Measurements from ENCODE around the gene KLHL6.

The KLHL6 gene

GRCh38 chr3:183490653-183491052 is 64.9 kb downstream of the KLHL6 start:
- H3K36me3 ChIP-seq (ENCODE audit: low read length): peaks cover 38% of the 10 kb centered on the region; the same call in 1 of the 2 replicates
- no peak overlapping the region for H3K9ac ChIP-seq (ENCODE audit: low read length)
- no peaks in the 10 kb centered on the region for H4K20me1 ChIP-seq (ENCODE audit: low read depth, low read length)
- H3F3A ChIP-seq (ENCODE audit: insufficient read depth): peaks cover 28% of the 10 kb centered on the region
- no peak overlapping the region for H3K27ac ChIP-seq (ENCODE audit: low read depth, low read length)
- TF ChIP-seq EZH2phosphoT487 (conservative IDR thresholded peaks at IDR 0.05; ENCODE audit: low read length): no peak
- no peak for TF ChIP-seq CTCF (IDR thresholded peaks at IDR 0.05; ENCODE audit: insufficient read depth, low read length, poor library complexity, severe bottlenecking)
- no peaks in the 10 kb centered on the region for H3K9me2 ChIP-seq (replicated peaks; ENCODE audit: insufficient read depth, low read length)
- H3K4me2 ChIP-seq (ENCODE audit: low read depth, low read length, poor library complexity, severe bottlenecking): no peak overlapping the region
- H3K79me2 ChIP-seq (ENCODE audit: insufficient read depth, low read length): no peaks in the 10 kb centered on the region
- no peaks in the 10 kb centered on the region for H3K27me3 ChIP-seq (ENCODE audit: low read length)
- H2AFZ ChIP-seq (ENCODE audit: low read depth, low read length, severe bottlenecking): no peak overlapping the region
- H3K9me3 ChIP-seq (ENCODE audit: insufficient read depth, low read length): no peaks in the 10 kb centered on the region
- H3K4me3 ChIP-seq (ENCODE audit: insufficient read depth, low read length, poor library complexity, severe bottlenecking): no peak overlapping the region

GRCh38 chr3:183490211-183490601 is 65.3 kb downstream of the KLHL6 start:
- Histone ChIP-seq H3K27ac (ENCODE audit: low read depth, low read length) (no peak overlapping the region), H2AFZ (ENCODE audit: low read depth, low read length, severe bottlenecking) (no peak overlapping the region), H3K4me3 (ENCODE audit: insufficient read depth, low read length, poor library complexity, severe bottlenecking) (no peak overlapping the region), H3K27me3 (ENCODE audit: low read length) (no peaks in the 10 kb centered on the region), H3K9me2 (replicated peaks; ENCODE audit: insufficient read depth, low read length) (no peaks in the 10 kb centered on the region), H3K9ac (ENCODE audit: low read length) (no peak overlapping the region), H4K20me1 (ENCODE audit: low read depth, low read length) (no peaks in the 10 kb centered on the region), H3F3A (ENCODE audit: insufficient read depth) (peaks cover 24% of the 10 kb centered on the region), H3K9me3 (ENCODE audit: insufficient read depth, low read length) (no peaks in the 10 kb centered on the region), H3K4me2 (ENCODE audit: low read depth, low read length, poor library complexity, severe bottlenecking) (no peak overlapping the region), H3K79me2 (ENCODE audit: insufficient read depth, low read length) (no peaks in the 10 kb centered on the region), H3K36me3 (ENCODE audit: low read length) (peaks cover 34% of the 10 kb centered on the region; the same call in 1 of the 2 replicates)
- TF ChIP-seq CTCF (IDR thresholded peaks at IDR 0.05; ENCODE audit: insufficient read depth, low read length, poor library complexity, severe bottlenecking) (no peak), EZH2phosphoT487 (conservative IDR thresholded peaks at IDR 0.05; ENCODE audit: low read length) (no peak)

- TF ChIP-seq CTCF (IDR thresholded peaks at IDR 0.05; ENCODE audit: insufficient read depth, low read length, poor library complexity, severe bottlenecking) (no peak), EZH2phosphoT487 (conservative IDR thresholded peaks at IDR 0.05; ENCODE audit: low read length) (no peak)
- Histone ChIP-seq H2AFZ (ENCODE audit: low read depth, low read length, severe bottlenecking) (no peak overlapping the region), H3K4me3 (ENCODE audit: insufficient read depth, low read length, poor library complexity, severe bottlenecking) (no peak overlapping the region), H3K4me2 (ENCODE audit: low read depth, low read length, poor library complexity, severe bottlenecking) (no peak overlapping the region), H3K9me3 (ENCODE audit: insufficient read depth, low read length) (no peaks in the 10 kb centered on the region), H3K79me2 (ENCODE audit: insufficient read depth, low read length) (no peaks in the 10 kb centered on the region), H4K20me1 (ENCODE audit: low read depth, low read length) (no peaks in the 10 kb centered on the region), H3K27ac (ENCODE audit: low read depth, low read length) (no peak overlapping the region), H3F3A (ENCODE audit: insufficient read depth) (peaks cover 21% of the 10 kb centered on the region), H3K9ac (ENCODE audit: low read length) (no peak overlapping the region), H3K9me2 (replicated peaks; ENCODE audit: insufficient read depth, low read length) (no peaks in the 10 kb centered on the region), H3K36me3 (ENCODE audit: low read length) (peaks cover 30% of the 10 kb centered on the region; the same call in 1 of the 2 replicates), H3K27me3 (ENCODE audit: low read length) (no peaks in the 10 kb centered on the region)
Measured at GRCh38 chr3:183489455-183490210, 65.9 kb downstream of the KLHL6 start.

Data from SU-DHL-6 (cell line).